SK-N-SH treated with all-trans-retinoic acid at 6 μM for 48 hours (cell line): ENCODE results near the gene RTBDN.

Experiments
- ATAC-seq: fragments of 200-7000 bp; cut with Tn5 transposase; 3 replicates; pipeline ENCODE4 v1.9.1; 2020; ENCODE audit warnings: mild to moderate bottlenecking, moderate library complexity
- CREB5 ChIP-seq: fragments of 250-450 bp; sonication (Bioruptor Pico); IDR thresholded peaks from 2 replicates; pipeline ENCODE4 v1.5.1; 2020; ENCODE audit warnings: low read depth, mild to moderate bottlenecking, moderate library complexity
- CSDC2 ChIP-seq: fragments of 250-450 bp; sonication (Bioruptor Pico); IDR thresholded peaks from 2 replicates; pipeline ENCODE4 v1.5.0; 2020; ENCODE audit warnings: mild to moderate bottlenecking, moderate library complexity
- CSRNP3 ChIP-seq: fragments of 250-450 bp; sonication (Bioruptor Pico); IDR thresholded peaks from 2 replicates; pipeline ENCODE4 v1.5.1; 2021; ENCODE audit warnings: mild to moderate bottlenecking, moderate library complexity
- ESRRG ChIP-seq: fragments of 250-450 bp; sonication (Bioruptor Pico); IDR thresholded peaks from 2 replicates; pipeline ENCODE4 v1.6.1; 2021; ENCODE audit warnings: mild to moderate bottlenecking
- GLIS3 ChIP-seq: fragments of 250-450 bp; sonication (Bioruptor Pico); IDR thresholded peaks from 2 replicates; pipeline ENCODE4 v1.5.0; 2020; ENCODE audit warnings: mild to moderate bottlenecking, moderate library complexity
- ISL1 ChIP-seq: fragments of 250-450 bp; sonication (Bioruptor Pico); IDR thresholded peaks from 2 replicates; pipeline ENCODE4 v2.1.2; 2022; ENCODE audit warnings: mild to moderate bottlenecking, moderate library complexity
- OSR1 ChIP-seq: fragments of 250-450 bp; sonication (Bioruptor Pico); IDR thresholded peaks from 2 replicates; pipeline ENCODE4 v1.8.0; 2022; ENCODE audit warnings: moderate library complexity, mild to moderate bottlenecking, inconsistent platforms
- PATZ1 ChIP-seq: fragments of 250-450 bp; sonication (Bioruptor Pico); IDR thresholded peaks from 2 replicates; pipeline ENCODE4 v1.8.0; 2020; ENCODE audit warnings: mild to moderate bottlenecking, moderate library complexity, borderline replicate concordance
- POU6F1 ChIP-seq: fragments of 250-450 bp; sonication (Bioruptor Pico); IDR thresholded peaks from 2 replicates; pipeline ENCODE4 v1.8.0; 2021; ENCODE audit warnings: low read depth, mild to moderate bottlenecking, moderate library complexity, borderline replicate concordance
- RARB ChIP-seq: fragments of 250-450 bp; sonication (Bioruptor Pico); IDR thresholded peaks from 2 replicates; pipeline ENCODE4 v1.8.0; 2021; ENCODE audit warnings: mild to moderate bottlenecking, moderate library complexity
- SNAI2 ChIP-seq: fragments of 250-450 bp; sonication (Bioruptor Pico); IDR thresholded peaks from 2 replicates; pipeline ENCODE4 v1.5.0; 2020; ENCODE audit warnings: mild to moderate bottlenecking, moderate library complexity
- TCF4 ChIP-seq: fragments of 250-450 bp; sonication (Bioruptor Pico); IDR thresholded peaks from 2 replicates; pipeline ENCODE4 v1.8.0; 2021; ENCODE audit warnings: mild to moderate bottlenecking, moderate library complexity, borderline replicate concordance
- TOX ChIP-seq: fragments of 250-450 bp; sonication (Bioruptor Pico); IDR thresholded peaks from 2 replicates; pipeline ENCODE4 v1.8.0; 2021; ENCODE audit warnings: mild to moderate bottlenecking, moderate library complexity, borderline replicate concordance
- TSHZ2 ChIP-seq: fragments of 250-450 bp; sonication (Bioruptor Pico); IDR thresholded peaks from 2 replicates; pipeline ENCODE4 v1.5.0; 2020; ENCODE audit warnings: mild to moderate bottlenecking, moderate library complexity
- ZC3H10 ChIP-seq: fragments of 250-450 bp; sonication (Bioruptor Pico); IDR thresholded peaks from 2 replicates; pipeline ENCODE4 v1.5.1; 2021; ENCODE audit warnings: mild to moderate bottlenecking, moderate library complexity
- ZFP3 ChIP-seq: fragments of 250-450 bp; sonication (Bioruptor Pico); IDR thresholded peaks from 2 replicates; pipeline ENCODE4 v1.5.0; 2020; ENCODE audit warnings: mild to moderate bottlenecking, moderate library complexity
- ZFP30 ChIP-seq: fragments of 450-650 bp; formaldehyde crosslinking; IDR thresholded peaks from 2 replicates; pipeline ENCODE4 v1.5.0; 2022; ENCODE audit warnings: mild to moderate bottlenecking, moderate library complexity
- ZNF565 ChIP-seq: fragments of 450-650 bp; formaldehyde crosslinking; conservative IDR thresholded peaks from 2 replicates; pipeline ENCODE4 v1.5.0; 2020; ENCODE audit warnings: low read depth, mild to moderate bottlenecking, moderate library complexity
- ZNF70 ChIP-seq: fragments of 450-650 bp; formaldehyde crosslinking; IDR thresholded peaks from 2 replicates; pipeline ENCODE4 v1.5.0; 2020; ENCODE audit warnings: mild to moderate bottlenecking, moderate library complexity
- ZNF8 ChIP-seq: fragments of 450-650 bp; formaldehyde crosslinking; IDR thresholded peaks from 2 replicates; pipeline ENCODE4 v1.5.0; 2020; ENCODE audit warnings: mild to moderate bottlenecking, moderate library complexity

The RTBDN gene

GRCh38 chr19:12786952-12787351, 47.4 kb downstream of the RTBDN start (continued):
- no peak for TF ChIP-seq POU6F1 (CRISPR knock-in tag)
- TF ChIP-seq CSDC2 (CRISPR knock-in tag): no peak

DNA sequence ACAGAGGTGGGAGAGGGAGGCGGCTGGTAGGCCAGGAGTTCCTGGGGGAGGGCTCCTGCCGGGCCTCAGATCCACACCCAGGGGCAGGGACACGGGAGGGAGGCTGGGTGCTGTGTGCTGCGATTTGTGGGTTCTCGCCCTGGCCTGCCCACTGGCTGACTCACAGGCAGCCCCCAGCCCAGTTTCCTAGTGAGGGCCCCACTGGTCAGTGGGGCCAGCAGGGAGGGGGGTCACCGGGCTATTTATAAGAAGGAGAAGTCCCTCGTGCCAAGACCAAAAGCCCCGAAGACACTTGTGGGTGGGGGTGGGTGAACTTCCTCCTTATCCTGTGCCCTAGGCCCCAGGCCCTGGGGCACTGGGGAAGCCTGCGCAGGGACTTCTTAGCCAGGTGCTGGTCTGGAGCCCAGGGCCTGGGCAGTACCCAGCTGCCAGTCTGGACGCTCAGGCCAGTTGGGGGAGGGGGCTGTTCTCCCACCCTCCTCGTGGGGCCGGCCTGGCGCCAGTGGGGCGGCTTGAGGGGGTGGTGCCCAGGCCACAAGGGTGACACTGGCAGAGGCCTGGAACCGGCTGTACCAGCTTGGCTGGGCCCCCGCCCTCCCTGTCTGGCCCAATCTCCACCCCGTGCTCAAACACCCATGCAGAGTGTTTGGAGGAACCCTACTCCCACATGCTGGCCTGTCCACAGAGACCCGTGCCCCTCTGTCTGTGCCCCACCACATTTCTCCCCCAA, 48.1 kb downstream of the RTBDN start:
- ATAC-seq: no peak
- TF ChIP-seq ZFP30 (CRISPR knock-in tag): no peak
- TF ChIP-seq ZNF70 (CRISPR knock-in tag): no peak
- no peak for TF ChIP-seq ZFP3 (CRISPR knock-in tag)
- TF ChIP-seq ISL1 (CRISPR knock-in tag): no peak

DNA sequence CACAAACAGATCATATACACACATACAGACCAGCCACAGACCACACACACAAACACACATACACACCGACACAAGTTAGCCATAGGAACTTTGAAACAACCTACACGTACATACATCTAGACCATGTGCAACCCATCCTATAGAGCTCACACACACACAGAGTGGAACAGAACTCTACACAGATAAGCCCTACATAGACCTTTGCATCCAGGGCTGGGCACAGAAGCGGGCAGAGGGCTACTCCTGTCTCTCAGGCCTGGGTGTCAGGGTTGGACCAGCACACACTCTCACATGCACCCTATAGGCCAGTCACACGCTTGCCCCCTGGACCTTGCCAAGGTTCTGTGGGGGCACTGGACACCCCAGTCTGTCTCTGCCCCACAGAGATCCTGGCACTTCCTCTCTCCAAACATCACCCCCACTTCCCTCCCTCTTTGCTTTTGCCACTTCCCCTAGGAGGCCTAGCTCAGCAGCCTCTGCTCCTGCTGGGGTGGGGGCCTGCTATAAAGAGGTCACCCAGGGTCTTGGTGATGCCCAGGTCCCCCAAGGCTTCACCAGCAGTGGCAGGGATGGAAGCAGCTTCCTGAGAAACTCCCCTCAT, 48.8 kb downstream of the RTBDN start:
- TF ChIP-seq OSR1: no peak
- TF ChIP-seq TOX (CRISPR knock-in tag): no peak
- TF ChIP-seq ZFP30 (CRISPR knock-in tag): no peak
- TF ChIP-seq CREB5 (CRISPR knock-in tag): no peak
- no peak for TF ChIP-seq ZNF565 (CRISPR knock-in tag)
- TF ChIP-seq ZNF8 (CRISPR knock-in tag): no peak
- TF ChIP-seq PATZ1 (CRISPR knock-in tag): no peak
- no peak for TF ChIP-seq RARB (CRISPR knock-in tag)
- TF ChIP-seq POU6F1 (CRISPR knock-in tag): no peak
- TF ChIP-seq TSHZ2 (CRISPR knock-in tag): no peak
- no peak for TF ChIP-seq GLIS3 (CRISPR knock-in tag)
- no peak for TF ChIP-seq TCF4 (CRISPR knock-in tag)
- TF ChIP-seq ISL1 (CRISPR knock-in tag): no peak
- TF ChIP-seq ZFP3 (CRISPR knock-in tag): no peak
- TF ChIP-seq ESRRG (CRISPR knock-in tag): no peak
- TF ChIP-seq SNAI2 (CRISPR knock-in tag): no peak
- no peak for TF ChIP-seq ZNF70 (CRISPR knock-in tag)
- no peak for TF ChIP-seq CSRNP3 (CRISPR knock-in tag)
- TF ChIP-seq CSDC2 (CRISPR knock-in tag): no peak
- TF ChIP-seq ZC3H10: no peak
- no peak for ATAC-seq
